IMR-90 (cell line): ENCODE data around the gene ADH5. TPM values are rescaled to one million over a fixed set of nuclear protein-coding genes. Genes with fewer than 3 reads are reported as not detected.

ENCODE experiments used
- ATAC-seq: fragments of 200-7000 bp; cut with Tn5 transposase; 2 replicates; pipeline ENCODE4 v1.9.1; 2020; ENCODE audit warnings: low read depth, mild to moderate bottlenecking, moderate library complexity
- Bru-seq: library from RNA; stranded (reverse); fragments of 400-500 nt; gene quantifications from one replicate; lab custom pipeline; 2021; lab: Mats Ljungman, UMichigan
- BruChase-seq, 2 experiments: library from RNA; stranded (reverse); fragments of 400-500 nt; gene quantifications; one replicate each; lab custom pipeline; 2021; lab: Mats Ljungman, UMichigan
- BruUV-seq: library from RNA; stranded (reverse); fragments of 400-500 nt; replicated peaks from 2 replicates; lab custom pipeline; 2021; lab: Mats Ljungman, UMichigan
- CTCF ChIA-PET: fragments of 300-600 bp; formaldehyde crosslinking; extraction: SDS; loops from one replicate; lab custom pipeline; 2021; ENCODE audit warnings: antibody characterized with exemption; lab: Yijun Ruan, JAX
- POLR2A ChIA-PET: fragments of 300-600 bp; sonication (Branson Sonifier 250); formaldehyde crosslinking; loops from one replicate; lab custom pipeline; 2022; ENCODE audit warnings: antibody characterized with exemption; ENCODE audit not compliant: unreplicated experiment; lab: Charles Lee
- DNase-seq: peaks from one replicate; pipeline ENCODE4 v3.0.0; 2013
- H2AFZ ChIP-seq: replicated peaks from 2 replicates; pipeline ENCODE3; 2013; ENCODE audit warnings: low read length, mild to moderate bottlenecking; ENCODE audit not compliant: poor library complexity
- H2AK5ac ChIP-seq: 2 replicates; pipeline ENCODE4 v1.6.1; 2013; ENCODE audit warnings: low read depth, low read length, inconsistent platforms
- H2AK9ac ChIP-seq: replicated peaks from 2 replicates; pipeline ENCODE3; 2013; ENCODE audit warnings: mild to moderate bottlenecking, low read depth, low read length, moderate library complexity; ENCODE audit not compliant: poor library complexity
- H2BK120ac ChIP-seq: 2 replicates; pipeline ENCODE4 v1.6.1; 2013; ENCODE audit warnings: low read depth, low read length, inconsistent platforms
- H2BK15ac ChIP-seq: 3 replicates; pipeline ENCODE4 v1.6.1; 2013; ENCODE audit warnings: low read depth, low read length, inconsistent platforms
- H2BK20ac ChIP-seq: 2 replicates; pipeline ENCODE4 v1.6.1; 2013; ENCODE audit warnings: low read depth, mild to moderate bottlenecking, inconsistent platforms, low read length, moderate library complexity
- H2BK5ac ChIP-seq: 2 replicates; pipeline ENCODE4 v1.6.1; 2013; ENCODE audit warnings: mild to moderate bottlenecking, low read depth, low read length, inconsistent platforms; ENCODE audit not compliant: poor library complexity, severe bottlenecking
- H3K14ac ChIP-seq: replicated peaks from 2 replicates; pipeline ENCODE4 v1.6.1; 2013; ENCODE audit warnings: low read depth, low read length, inconsistent platforms
- H3K18ac ChIP-seq: 2 replicates; pipeline ENCODE4 v1.6.1; 2013; ENCODE audit warnings: low read depth, low read length, control low read depth
- H3K23ac ChIP-seq: 2 replicates; pipeline ENCODE4 v1.6.1; 2013; ENCODE audit warnings: low read depth, low read length, inconsistent platforms
- H3K27ac ChIP-seq: 2 replicates; pipeline ENCODE4 v1.5.1; 2013; ENCODE audit warnings: mild to moderate bottlenecking, control low read depth, low read length; ENCODE audit not compliant: insufficient read depth
- H3K27me3 ChIP-seq: 2 replicates; pipeline ENCODE4 v1.6.1; 2013; ENCODE audit warnings: low read length; ENCODE audit not compliant: control insufficient read depth, insufficient read depth
- H3K36me3 ChIP-seq: 2 replicates; pipeline ENCODE4 v1.6.1; 2013; ENCODE audit warnings: low read length, mixed read lengths; ENCODE audit not compliant: control insufficient read depth, insufficient read depth
- H3K4ac ChIP-seq: 2 replicates; pipeline ENCODE4 v1.6.1; 2013; ENCODE audit warnings: low read depth, low read length, inconsistent platforms
- H3K4me1 ChIP-seq: 2 replicates; pipeline ENCODE4 v1.6.1; 2013; ENCODE audit warnings: low read length, mixed read lengths; ENCODE audit not compliant: control insufficient read depth, insufficient read depth
- H3K4me2 ChIP-seq: 2 replicates; pipeline ENCODE4 v1.6.1; 2013; ENCODE audit warnings: low read depth, mild to moderate bottlenecking, control low read depth, low read length, moderate library complexity
- H3K4me3 ChIP-seq: 2 replicates; pipeline ENCODE4 v1.5.1; 2013; ENCODE audit warnings: low read depth, mild to moderate bottlenecking, control low read depth, low read length, moderate library complexity; ENCODE audit not compliant: insufficient read depth
- H3K56ac ChIP-seq: 2 replicates; pipeline ENCODE4 v1.6.1; 2013; ENCODE audit warnings: low read length, inconsistent platforms; ENCODE audit not compliant: insufficient read depth; ENCODE audit errors: extremely low read depth
- H3K79me1 ChIP-seq, 2 experiments: 2 replicates each; pipeline ENCODE4 v1.6.1; 2013; ENCODE audit warnings: low read length in 2 of 2, inconsistent platforms in 1 of 2, low read depth in 1 of 2
- H3K9ac ChIP-seq: 2 replicates; pipeline ENCODE4 v1.6.1; 2013; ENCODE audit warnings: low read depth, low read length, control low read depth
- H3K9me1 ChIP-seq: 2 replicates; pipeline ENCODE4 v1.6.1; 2013; ENCODE audit warnings: low read length, inconsistent platforms; ENCODE audit not compliant: insufficient read depth
- H3K9me3 ChIP-seq: 2 replicates; pipeline ENCODE4 v1.6.1; 2013; ENCODE audit warnings: low read length; ENCODE audit not compliant: control insufficient read depth, insufficient read depth
- H4K20me1 ChIP-seq: 2 replicates; pipeline ENCODE4 v1.6.1; 2013; ENCODE audit warnings: low read length, inconsistent platforms; ENCODE audit not compliant: insufficient read depth
- H4K5ac ChIP-seq: 2 replicates; pipeline ENCODE4 v1.6.1; 2013; ENCODE audit warnings: mild to moderate bottlenecking, low read depth, low read length, control low read depth
- H4K8ac ChIP-seq, 2 experiments: 2 replicates each; pipeline ENCODE4 v1.6.1; 2013; ENCODE audit warnings: low read depth in 2 of 2, low read length in 2 of 2, control low read depth in 1 of 2, inconsistent platforms in 1 of 2
- H4K91ac ChIP-seq: 2 replicates; pipeline ENCODE4 v1.6.1; 2013; ENCODE audit warnings: low read depth, low read length, inconsistent platforms; ENCODE audit not compliant: insufficient read depth
- BHLHE40 ChIP-seq: fragments of 150-350 bp; IDR thresholded peaks from 2 replicates; pipeline ENCODE4 v1.6.1; 2016; ENCODE audit warnings: mild to moderate bottlenecking, low read depth, low read length
- MAZ ChIP-seq: IDR thresholded peaks from 2 replicates; pipeline ENCODE4 v1.6.1; 2012; ENCODE audit warnings: low read depth, mild to moderate bottlenecking, low read length, improper control_type of control experiment, moderate library complexity, borderline replicate concordance
- MXI1 ChIP-seq: IDR thresholded peaks from 2 replicates; pipeline ENCODE4 v1.6.1; 2012; ENCODE audit warnings: low read depth, mild to moderate bottlenecking, low read length, moderate library complexity, borderline replicate concordance
- POLR2A ChIP-seq: IDR thresholded peaks from 2 replicates; pipeline ENCODE4 v1.6.1; 2012; ENCODE audit warnings: mild to moderate bottlenecking, low read depth, low read length
- RAD21 ChIP-seq: IDR thresholded peaks from 2 replicates; pipeline ENCODE4 v1.6.1; 2012; ENCODE audit warnings: low read length, improper control_type of control experiment
- RCOR1 ChIP-seq: IDR thresholded peaks from 2 replicates; pipeline ENCODE4 v1.6.1; 2012; ENCODE audit warnings: mild to moderate bottlenecking, low read length, improper control_type of control experiment; ENCODE audit not compliant: insufficient replicate concordance
- WGBS, 2 experiments: methylation state at CpG; one replicate each; pipeline versions ENCODE4 v1.1.5 to v1.1.7; 2013; ENCODE audit warnings: missing lambda C conversion rate in 2 of 2; ENCODE audit not compliant: insufficient read length in 1 of 2; ENCODE audit errors: extremely low coverage in 2 of 2; 5-methylcytosine and 5-hydroxymethylcytosine counted together
- dilution Hi-C: fragments of 300-500 bp; cut with HindIII; formaldehyde crosslinking; loops from one replicate; pipeline ENCODE4 v1.14.3; 2018; ENCODE audit warnings: low sequenced_read_pairs; ENCODE audit not compliant: unreplicated experiment
- in situ Hi-C: fragments of 300-500 bp; cut with MboI; formaldehyde crosslinking; loops from 3 replicates; pipeline ENCODE4 v1.14.3; 2019; ENCODE audit warnings: low sequenced_read_pairs, inconsistent platforms, mixed read lengths
- intact Hi-C: fragments of 100-400 bp; cut with micrococcal nuclease; formaldehyde crosslinking; loops from 2 replicates; pipeline ENCODE4 v1.10.0; 2022
- long read RNA-seq: library from polyadenylated mRNA; unstranded; transcript quantifications from one replicate; pipeline ENCODE4 v2.0.0, GENCODE V29; 2021; ENCODE audit not compliant: unreplicated experiment
- polyA plus RNA-seq, 3 experiments: library from polyadenylated mRNA; depleted of rRNA; stranded (reverse); fragments of >200 nt; gene quantifications; 2 replicates each; pipeline ENCODE4 v1.2.3, GENCODE V29; 2012; ENCODE audit warnings: low replicate concordance in 1 of 3
- total RNA-seq: library from RNA; depleted of rRNA; stranded (reverse); fragments of >200 nt; gene quantifications from 2 replicates; pipeline ENCODE4 v1.2.3, GENCODE V29; 2012; rRNA removed
- TF ChIP-seq, protein P1 (sequence below): conservative IDR thresholded peaks from 2 replicates; pipeline ENCODE4 v1.5.1; 2012; ENCODE audit warnings: mild to moderate bottlenecking, low read depth, low read length, improper control_type of control experiment
- TF ChIP-seq, protein P2 (sequence below): fragments of 150-350 bp; IDR thresholded peaks from 2 replicates; pipeline ENCODE4 v1.6.1; 2016; ENCODE audit warnings: low read depth, mild to moderate bottlenecking, low read length, moderate library complexity, borderline replicate concordance
- TF ChIP-seq, protein P3 (sequence below): fragments of 150-350 bp; IDR thresholded peaks from 2 replicates; pipeline ENCODE4 v1.6.1; 2017; ENCODE audit warnings: mild to moderate bottlenecking, antibody characterized with exemption, low read length, low read depth

The ADH5 gene
- 178 and 246 TPM in 2 replicates for total RNA-seq
- polyA plus RNA-seq (2012; rRNA removed): 117 and 140 TPM in 2 replicates
- polyA plus RNA-seq (2012; cell fraction: cytosol; rRNA removed): 29.7 and 40.9 TPM in 2 replicates
- polyA plus RNA-seq (2012; cell fraction: nucleus; rRNA removed; ENCODE audit: low replicate concordance): 18.4 and 108 TPM in 2 replicates
- Bru-seq, nascent RNA: percentile 96 among the genes with signal in this experiment
- percentile 95 among the genes with signal in this experiment for BruChase-seq, experiment 1, labeled RNA remaining after a 6-hour chase
- BruChase-seq, experiment 2, labeled RNA remaining after a 2-hour chase: percentile 89 among the genes with signal in this experiment
- long read RNA-seq, transcript ADH5-201 (9 exons, 2,615 nt): major isoform, 143 of 173 reads
- long read RNA-seq, partial matches to known transcripts: 14 of 173 reads
- long read RNA-seq, other reads (novel, unspliced or antisense): 15 of 173 reads

DNA sequence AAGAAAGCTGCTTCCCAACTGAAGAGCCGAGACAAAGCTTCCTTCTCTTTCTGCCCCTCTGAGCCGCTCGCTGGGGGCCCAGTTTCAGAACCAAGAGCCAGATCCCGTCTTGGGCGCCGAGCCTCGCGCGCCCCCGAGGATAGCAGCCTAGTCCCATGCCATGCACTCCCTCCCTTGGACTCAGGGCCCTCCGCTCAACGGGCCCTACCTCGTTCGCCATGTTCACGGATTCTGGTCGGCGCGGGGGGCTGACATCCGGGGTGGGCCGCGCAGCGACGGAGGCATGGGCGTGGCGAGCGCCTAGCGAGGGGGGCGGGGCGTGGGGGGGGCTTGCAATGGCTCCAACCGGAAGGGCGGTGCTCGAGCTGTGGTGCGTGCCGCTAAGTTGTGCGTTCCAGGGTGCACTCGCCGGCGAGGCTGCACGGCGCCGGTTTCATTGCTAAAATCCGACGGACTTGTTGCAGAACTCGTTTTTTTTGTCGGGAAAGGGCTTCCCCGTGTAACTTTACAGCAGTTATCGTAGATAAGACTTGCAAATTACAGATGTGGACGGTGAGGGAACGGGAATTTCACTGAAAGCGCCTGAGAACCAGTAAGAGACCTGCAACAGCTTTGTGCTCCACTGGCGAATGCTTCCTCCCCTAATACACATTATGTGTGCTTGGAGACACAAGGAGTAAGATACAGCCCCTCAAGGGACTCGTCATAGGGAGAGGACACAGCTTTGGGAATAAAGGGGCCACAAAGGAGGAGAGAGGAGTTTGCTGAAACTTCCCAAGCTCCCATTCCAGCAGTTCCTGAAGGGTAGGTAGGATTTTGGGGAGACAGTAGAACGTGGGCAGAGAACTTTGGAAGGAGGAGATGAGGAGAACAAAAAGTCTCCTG is at the start of gene ADH5:
TSS of gene ADH5 (minus strand) at position 308 of the 885 bp plus-strand sequence. CDS start at position 220, 88 bp downstream.
- peaks cover 7% of the 10 kb centered on the region; the same call in 1 of the 2 replicates for H4K20me1 ChIP-seq
- H3K79me1 ChIP-seq: peaks cover 23 to 33% of the 10 kb centered on the region in 2 experiments
- peak within 1 kb of the TSS; percentile 99 for H3K23ac ChIP-seq
- BruUV-seq: TSS peak; percentile 87
- H2AFZ ChIP-seq: peak within 1 kb of the TSS; percentile 92
- H3K27ac ChIP-seq: peak within 1 kb of the TSS; percentile 97
- intact Hi-C loops (loop anchor here (10.0 kb wide), 2 partner anchors 316 to 434 kb away; partner anchors contain the start of gene TSPAN5), in situ Hi-C loops (no loop called here), dilution Hi-C loops (no loop called here)
- ATAC-seq (peak; percentile 93), DNase-seq (peak; percentile 81)
- peak within 1 kb of the TSS; percentile 95 for H3K9ac ChIP-seq
- H2AK9ac ChIP-seq: peak within 1 kb of the TSS; percentile 95
- H3K14ac ChIP-seq: peak within 1 kb of the TSS; percentile 98
- no peaks in the 10 kb centered on the region for H3K9me3 ChIP-seq
- peak within 1 kb of the TSS; percentile 59; the same call in 2 of the 3 replicates for H2BK15ac ChIP-seq
- H3K4ac ChIP-seq: peak within 1 kb of the TSS; percentile 98
- no peaks in the 10 kb centered on the region for H3K27me3 ChIP-seq
- H3K56ac ChIP-seq: peak within 1 kb of the TSS; percentile 98
- H3K9me1 ChIP-seq: no peaks in the 10 kb centered on the region
- H3K4me3 ChIP-seq: peak within 1 kb of the TSS; percentile 83
- H2BK20ac ChIP-seq: 0 out of 2 replicates have a peak within 1 kb of the TSS, but pooled peaks have one; percentile 32
- CTCF ChIA-PET: interaction anchor here (0.6 kb wide), 1 partner anchor 93 kb away, joined by 6 read pairs; the partner anchor contains the start of gene METAP1
- H4K5ac ChIP-seq: peak within 1 kb of the TSS; percentile 91
- H2BK5ac ChIP-seq: peak within 1 kb of the TSS; percentile 91
- peak within 1 kb of the TSS; percentile 66 for H2BK120ac ChIP-seq
- POLR2A ChIA-PET: interaction anchor here (0.6 to 1.3 kb wide), 3 partner anchors 93 to 320 kb away, joined by 3 read pairs; partner anchors contain the start of gene METAP1
- peaks cover 2% of the 10 kb centered on the region; the same call in 1 of the 2 replicates for H3K4me1 ChIP-seq
- peaks cover 15% of the 10 kb centered on the region for H3K36me3 ChIP-seq
- H2AK5ac ChIP-seq: peak within 1 kb of the TSS; percentile 72
- TF ChIP-seq, protein P1, sequence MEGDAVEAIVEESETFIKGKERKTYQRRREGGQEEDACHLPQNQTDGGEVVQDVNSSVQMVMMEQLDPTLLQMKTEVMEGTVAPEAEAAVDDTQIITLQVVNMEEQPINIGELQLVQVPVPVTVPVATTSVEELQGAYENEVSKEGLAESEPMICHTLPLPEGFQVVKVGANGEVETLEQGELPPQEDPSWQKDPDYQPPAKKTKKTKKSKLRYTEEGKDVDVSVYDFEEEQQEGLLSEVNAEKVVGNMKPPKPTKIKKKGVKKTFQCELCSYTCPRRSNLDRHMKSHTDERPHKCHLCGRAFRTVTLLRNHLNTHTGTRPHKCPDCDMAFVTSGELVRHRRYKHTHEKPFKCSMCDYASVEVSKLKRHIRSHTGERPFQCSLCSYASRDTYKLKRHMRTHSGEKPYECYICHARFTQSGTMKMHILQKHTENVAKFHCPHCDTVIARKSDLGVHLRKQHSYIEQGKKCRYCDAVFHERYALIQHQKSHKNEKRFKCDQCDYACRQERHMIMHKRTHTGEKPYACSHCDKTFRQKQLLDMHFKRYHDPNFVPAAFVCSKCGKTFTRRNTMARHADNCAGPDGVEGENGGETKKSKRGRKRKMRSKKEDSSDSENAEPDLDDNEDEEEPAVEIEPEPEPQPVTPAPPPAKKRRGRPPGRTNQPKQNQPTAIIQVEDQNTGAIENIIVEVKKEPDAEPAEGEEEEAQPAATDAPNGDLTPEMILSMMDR: no peak
- TF ChIP-seq BHLHE40: 0 out of 2 replicates have a peak, but pooled peaks have one; percentile 4
- no peak for TF ChIP-seq RCOR1
- TF ChIP-seq, protein P2, sequence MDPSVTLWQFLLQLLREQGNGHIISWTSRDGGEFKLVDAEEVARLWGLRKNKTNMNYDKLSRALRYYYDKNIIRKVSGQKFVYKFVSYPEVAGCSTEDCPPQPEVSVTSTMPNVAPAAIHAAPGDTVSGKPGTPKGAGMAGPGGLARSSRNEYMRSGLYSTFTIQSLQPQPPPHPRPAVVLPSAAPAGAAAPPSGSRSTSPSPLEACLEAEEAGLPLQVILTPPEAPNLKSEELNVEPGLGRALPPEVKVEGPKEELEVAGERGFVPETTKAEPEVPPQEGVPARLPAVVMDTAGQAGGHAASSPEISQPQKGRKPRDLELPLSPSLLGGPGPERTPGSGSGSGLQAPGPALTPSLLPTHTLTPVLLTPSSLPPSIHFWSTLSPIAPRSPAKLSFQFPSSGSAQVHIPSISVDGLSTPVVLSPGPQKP: no peak
- TF ChIP-seq, protein P3, sequence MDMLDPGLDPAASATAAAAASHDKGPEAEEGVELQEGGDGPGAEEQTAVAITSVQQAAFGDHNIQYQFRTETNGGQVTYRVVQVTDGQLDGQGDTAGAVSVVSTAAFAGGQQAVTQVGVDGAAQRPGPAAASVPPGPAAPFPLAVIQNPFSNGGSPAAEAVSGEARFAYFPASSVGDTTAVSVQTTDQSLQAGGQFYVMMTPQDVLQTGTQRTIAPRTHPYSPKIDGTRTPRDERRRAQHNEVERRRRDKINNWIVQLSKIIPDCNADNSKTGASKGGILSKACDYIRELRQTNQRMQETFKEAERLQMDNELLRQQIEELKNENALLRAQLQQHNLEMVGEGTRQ: no peak
- peak; percentile 62; the same call in 1 of the 2 replicates for TF ChIP-seq MAZ
- peak; percentile 71; the same call in 1 of the 2 replicates for TF ChIP-seq MXI1
- TF ChIP-seq POLR2A: peak; percentile 86
- TF ChIP-seq RAD21: no peak
- H3K18ac ChIP-seq: peak within 1 kb of the TSS; percentile 92
- 1% methylated on average over 22 of the region's 53 CpGs; no CpG with 5 or more reads in 1 of the 2 experiments for WGBS, 2 experiments
- peak within 1 kb of the TSS; percentile 94 to 97 for H4K8ac ChIP-seq
- H3K4me2 ChIP-seq: peak within 1 kb of the TSS; percentile 97
- H4K91ac ChIP-seq: peak within 1 kb of the TSS; percentile 96
